Keratinocyte (primary cell): ENCODE data around the gene FCER1A.

ENCODE experiments used
- EZH2 ChIP-seq: IDR thresholded peaks from one replicate; pipeline ENCODE4 v1.6.1; 2012; ENCODE audit warnings: inconsistent platforms, mild to moderate bottlenecking, low read length, moderate library complexity
- TF ChIP-seq, protein P1 (sequence below), 3 experiments: IDR thresholded peaks in 1 of 3; conservative IDR thresholded peaks in 1 of 3; optimal IDR thresholded peaks in 1 of 3; 2 replicates in 2 of 3; 3 replicates in 1 of 3; pipeline versions ENCODE3 to v1.5.1; 2011; ENCODE audit warnings: low read length in 3 of 3, mild to moderate bottlenecking in 3 of 3, moderate library complexity in 2 of 3, control low read depth in 1 of 3, inconsistent platforms in 1 of 3; ENCODE audit not compliant: insufficient read depth in 2 of 3; ENCODE audit errors: extremely low read depth in 1 of 3

DNA sequence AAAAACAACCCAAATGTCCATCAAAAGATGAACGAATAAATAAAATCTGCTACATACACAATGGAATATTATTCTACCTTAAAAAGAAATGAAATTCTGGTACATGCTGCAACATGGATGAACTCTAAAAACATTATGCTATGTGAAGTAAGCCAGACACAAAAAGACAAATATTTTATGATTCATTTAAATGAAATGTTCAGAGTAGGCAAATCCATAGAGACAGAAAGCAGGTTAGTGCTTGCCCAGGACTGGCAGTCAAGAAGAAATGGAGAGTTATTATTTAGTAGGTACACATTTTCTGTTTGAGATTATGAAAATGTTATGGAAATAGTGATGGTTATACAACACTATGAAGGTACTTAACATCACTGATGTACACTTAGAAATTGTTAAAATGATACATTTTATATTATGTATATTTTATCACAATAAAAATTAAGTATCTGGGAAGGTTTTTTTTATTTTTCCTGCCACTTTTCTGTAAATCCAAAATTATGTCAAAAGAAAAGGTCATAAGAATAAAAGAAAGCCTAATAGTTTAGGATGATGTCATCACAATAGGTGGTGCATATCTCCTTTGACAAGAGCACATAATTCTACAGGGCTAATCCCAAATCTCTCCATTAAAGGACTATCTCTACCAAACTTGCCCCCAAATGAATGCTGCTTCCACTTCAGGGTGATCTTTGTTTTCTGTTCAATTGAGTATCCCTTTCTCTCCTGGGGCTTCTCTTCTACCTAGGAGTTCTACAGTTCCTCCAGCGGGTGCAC, 40.2 kb upstream of the FCER1A start:
- TF ChIP-seq, protein P1, sequence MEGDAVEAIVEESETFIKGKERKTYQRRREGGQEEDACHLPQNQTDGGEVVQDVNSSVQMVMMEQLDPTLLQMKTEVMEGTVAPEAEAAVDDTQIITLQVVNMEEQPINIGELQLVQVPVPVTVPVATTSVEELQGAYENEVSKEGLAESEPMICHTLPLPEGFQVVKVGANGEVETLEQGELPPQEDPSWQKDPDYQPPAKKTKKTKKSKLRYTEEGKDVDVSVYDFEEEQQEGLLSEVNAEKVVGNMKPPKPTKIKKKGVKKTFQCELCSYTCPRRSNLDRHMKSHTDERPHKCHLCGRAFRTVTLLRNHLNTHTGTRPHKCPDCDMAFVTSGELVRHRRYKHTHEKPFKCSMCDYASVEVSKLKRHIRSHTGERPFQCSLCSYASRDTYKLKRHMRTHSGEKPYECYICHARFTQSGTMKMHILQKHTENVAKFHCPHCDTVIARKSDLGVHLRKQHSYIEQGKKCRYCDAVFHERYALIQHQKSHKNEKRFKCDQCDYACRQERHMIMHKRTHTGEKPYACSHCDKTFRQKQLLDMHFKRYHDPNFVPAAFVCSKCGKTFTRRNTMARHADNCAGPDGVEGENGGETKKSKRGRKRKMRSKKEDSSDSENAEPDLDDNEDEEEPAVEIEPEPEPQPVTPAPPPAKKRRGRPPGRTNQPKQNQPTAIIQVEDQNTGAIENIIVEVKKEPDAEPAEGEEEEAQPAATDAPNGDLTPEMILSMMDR (optimal IDR thresholded peaks at IDR 0.05 in 1 of 3, IDR thresholded peaks at IDR 0.05 in 1 of 3, conservative IDR thresholded peaks at IDR 0.05 in 1 of 3; ENCODE audit: extremely low read depth in 1 of 3, insufficient read depth in 2 of 3, low read length in 3 of 3): no peak
- TF ChIP-seq EZH2: no peak
